ENCODE data around the gene POLR2J.
"Not testable (repeated sequence)": the region's sequence is repeated elsewhere in the genome, so short reads cannot be mapped to it uniquely, and the experiment has no call there.

POLR2J gene

DNA sequence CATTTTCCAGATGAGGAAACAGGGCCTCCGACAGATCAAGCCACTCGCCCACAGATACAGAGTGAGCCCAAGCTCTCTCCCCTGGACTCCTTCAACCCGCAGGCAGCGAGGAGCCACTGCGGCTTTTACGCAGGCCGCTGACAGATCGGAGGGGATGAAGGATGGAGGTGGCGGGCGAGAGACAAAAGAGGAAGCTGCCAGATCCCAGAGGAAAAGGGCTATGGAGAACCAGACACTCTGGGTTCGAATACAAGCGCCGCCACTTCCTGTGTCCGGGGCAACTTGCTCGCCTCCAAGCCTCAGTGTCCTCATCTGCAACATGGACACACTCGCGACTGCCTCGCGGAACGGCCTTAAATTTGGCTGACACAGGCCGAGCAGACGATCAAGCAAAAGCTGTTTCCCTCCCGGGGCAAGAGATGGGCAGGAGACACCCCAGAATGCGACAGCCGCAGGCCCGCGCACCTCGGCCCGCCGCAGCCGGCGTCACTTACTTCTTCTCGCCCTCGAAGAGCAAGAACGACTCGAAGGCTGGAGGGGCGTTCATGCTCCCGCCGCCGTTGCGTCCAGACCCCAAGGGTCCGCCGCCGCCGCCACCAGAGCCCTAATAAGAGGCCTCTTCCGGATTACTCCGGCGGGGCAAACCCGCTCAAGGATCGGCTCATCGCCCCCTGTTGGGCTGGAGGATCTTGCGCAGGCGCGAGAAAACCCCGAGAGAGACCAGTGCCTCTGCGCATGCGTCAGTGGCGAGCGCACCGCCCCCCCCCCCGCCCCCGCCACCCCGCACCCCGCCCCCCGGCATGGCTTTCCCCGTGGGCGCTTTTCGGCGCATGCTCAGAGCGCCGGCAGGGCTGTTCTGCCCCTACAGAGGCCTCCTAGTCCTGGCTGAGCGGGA is at the start of gene POLR2J:
Gene POLR2J, minus strand, starts transcription at position 609 of the 895 bp plus-strand sequence. Its CDS starts 62 bp downstream, at position 547.
- peak; percentile 88 for DNase-seq

DNA sequence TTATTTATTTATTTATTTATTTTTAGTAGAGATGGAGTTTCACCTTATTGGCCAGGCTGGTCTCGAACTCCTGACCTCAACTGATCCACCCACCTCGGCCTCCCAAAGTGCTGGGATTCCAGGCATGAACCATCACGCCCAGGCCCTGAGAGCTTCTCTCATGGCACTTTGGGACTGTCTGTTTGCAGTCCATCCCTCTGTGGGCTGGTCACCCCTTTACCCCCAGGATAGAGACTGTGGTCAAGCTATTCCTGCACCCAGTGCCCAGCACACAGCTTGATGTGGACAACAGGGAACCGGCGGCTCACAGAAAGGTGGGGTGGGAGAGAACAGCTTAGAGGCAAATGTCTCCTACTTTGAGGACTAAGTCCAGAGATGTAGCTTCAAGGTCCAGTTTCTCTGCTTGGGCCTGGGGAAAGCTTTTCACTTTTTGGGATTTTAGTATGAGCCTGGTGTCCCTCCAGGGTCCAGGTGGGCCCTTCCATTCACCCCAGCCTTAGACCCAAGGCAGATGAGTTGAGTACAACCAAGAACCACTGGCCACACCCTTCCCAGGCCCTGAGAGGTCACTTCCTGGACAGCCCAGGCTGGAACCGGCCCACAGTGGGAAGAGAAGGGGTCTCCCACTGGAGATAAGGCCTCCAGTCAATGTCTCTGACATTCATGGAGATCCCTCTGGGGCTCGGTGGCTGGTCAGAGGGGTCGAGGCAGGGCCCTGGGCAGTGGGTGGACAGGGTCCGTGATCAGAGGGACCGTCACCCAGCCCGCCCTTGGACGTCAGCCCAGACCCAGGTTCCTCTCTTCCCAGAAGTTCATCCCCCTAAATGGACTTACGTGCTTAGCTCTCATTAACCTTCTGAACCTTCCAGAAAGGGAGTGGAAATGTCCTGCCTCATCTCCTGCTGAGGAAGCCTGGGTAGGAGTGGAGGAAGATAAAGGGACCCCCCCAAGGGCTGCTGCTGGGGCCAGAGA is 49.4 kb upstream of the POLR2J start:
- not testable (repeated sequence) for DNase-seq

DNA sequence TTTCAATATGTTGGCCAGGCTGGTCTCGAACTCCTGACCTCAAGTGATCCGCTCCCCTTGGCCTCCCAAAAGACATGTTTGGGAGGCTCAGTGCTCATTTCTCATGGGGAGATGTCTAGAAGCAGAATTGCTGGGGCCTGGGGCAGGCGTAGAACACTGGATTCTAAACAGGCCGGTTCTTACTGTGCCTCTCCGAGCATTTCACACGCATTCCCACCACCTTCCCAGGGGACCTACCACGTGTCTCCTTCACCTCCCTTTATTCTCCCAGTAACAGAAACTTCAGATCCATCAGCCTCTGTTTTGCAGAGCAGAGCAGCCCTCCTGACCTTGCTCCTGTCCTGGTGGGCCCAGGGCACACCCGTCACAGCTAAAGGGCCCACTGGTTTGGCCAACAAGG is 48.5 kb upstream of the POLR2J start:
- not testable (repeated sequence) for DNase-seq

DNA sequence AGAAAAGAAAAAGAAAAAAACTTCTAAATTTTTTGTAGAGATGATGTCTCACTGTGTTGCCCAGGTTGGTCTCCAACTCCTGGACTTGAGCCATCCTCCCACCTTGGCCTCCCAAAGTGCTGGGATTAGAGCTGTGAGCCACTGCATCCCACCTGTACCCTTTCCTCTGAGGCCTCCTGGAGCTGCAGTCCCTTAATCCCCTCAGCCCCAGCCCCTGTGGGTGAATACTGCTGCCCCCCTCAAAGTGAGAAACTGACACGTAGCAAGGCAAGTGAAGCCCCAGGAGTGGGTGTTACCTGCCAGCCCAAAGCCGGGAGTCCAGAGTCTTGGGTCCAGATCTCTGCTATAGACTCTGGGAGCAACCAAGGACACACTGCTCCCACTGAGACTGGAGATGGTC is 46.1 kb upstream of the POLR2J start:
- DNase-seq, result not testable (repeated sequence)

DNA sequence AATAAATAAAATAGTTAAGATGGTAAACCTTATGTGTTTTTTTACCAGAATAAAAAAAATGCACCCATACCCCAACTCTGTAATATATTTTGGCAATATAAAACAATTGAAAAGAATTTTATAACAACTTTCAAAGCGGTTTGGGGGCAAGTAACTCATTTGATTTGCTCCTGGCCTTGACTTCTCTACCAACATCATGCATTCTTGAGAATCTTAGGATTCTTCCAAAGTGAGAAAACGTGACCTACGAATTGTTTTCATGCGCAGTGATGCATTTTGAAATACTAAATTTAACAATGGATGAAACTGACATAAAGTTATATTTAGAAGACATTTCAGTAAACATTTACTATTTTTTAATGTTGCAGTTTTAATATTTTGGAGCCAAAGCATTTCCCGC is 42.1 kb upstream of the POLR2J start:
- not testable (repeated sequence) for DNase-seq

DNA sequence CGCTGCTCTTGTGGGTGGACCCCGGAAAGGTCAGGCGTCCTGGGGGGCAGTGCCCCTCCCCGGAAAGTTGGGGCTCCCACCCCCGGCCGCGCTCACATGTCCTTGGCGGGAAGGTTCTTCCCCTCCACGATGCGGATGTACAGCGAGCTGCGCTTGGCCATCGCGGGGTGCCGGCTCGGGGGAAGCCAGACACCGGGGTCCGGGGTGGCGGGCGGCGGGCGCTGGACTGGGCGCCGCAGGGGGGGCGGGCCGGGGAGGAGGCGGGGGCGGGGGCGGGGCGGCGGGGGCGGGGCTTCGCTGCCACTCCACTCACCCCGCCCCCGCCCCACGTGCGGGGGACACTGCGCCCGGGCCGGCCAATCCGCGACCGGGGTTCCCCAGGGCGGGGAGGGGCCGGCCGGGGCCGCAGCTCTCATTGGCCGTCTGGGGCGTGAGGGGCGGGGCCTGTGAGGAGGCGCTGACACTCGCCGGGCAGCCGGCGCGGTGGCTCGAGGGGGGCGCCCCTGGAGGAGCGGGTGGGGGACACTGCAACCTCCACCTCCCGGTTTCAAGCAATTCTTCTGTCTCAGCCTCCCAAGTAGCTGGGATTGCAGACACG is 38.9 kb upstream of the POLR2J start, which contains the start of gene RASA4B:
Gene RASA4B, minus strand, starts transcription at position 228 of the 598 bp plus-strand sequence. Its CDS starts 67 bp downstream, at position 161.
- not testable (repeated sequence) for DNase-seq

DNA sequence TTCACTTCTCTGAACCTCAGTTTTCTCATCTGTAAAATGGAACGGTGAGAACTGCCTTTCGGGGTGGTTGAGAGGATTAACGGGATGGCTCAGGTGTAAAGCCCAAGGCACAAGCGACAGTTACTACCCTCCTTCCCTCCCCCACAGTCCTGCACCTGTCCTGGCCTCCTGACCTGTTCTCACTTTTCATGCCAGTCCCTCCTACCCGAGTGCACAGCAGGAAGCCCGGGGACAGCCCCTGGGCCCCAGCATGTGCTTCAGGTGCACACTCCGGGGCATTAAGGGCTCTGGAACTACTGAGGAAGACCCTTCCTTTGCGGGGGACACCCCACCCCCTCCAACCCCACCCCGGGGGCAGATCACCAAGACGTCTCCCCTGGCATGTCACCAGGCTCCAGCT is 38.2 kb upstream of the POLR2J start:
- DNase-seq, result not testable (repeated sequence)

DNA sequence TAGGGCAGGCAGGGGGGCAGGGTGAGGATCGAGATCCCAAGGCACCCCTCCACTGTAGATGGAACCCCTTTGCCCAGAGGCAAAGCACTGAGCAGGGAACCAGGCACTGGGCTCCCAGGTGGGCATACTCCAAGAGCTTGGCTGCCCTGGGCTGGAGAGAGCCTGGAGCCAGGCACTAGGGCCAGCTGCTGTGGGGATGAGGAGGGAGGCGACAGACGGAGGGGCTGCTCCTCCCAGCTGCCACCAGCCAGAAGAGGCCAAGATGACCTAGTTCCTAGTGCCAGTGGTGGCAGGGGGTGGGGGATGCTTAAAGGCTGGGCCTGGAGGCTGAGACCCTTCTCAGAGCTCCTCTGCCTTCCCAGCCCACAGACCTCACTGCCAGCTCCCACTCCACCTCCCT is 37.2 kb upstream of the POLR2J start:
- DNase-seq, result not testable (repeated sequence)

DNA sequence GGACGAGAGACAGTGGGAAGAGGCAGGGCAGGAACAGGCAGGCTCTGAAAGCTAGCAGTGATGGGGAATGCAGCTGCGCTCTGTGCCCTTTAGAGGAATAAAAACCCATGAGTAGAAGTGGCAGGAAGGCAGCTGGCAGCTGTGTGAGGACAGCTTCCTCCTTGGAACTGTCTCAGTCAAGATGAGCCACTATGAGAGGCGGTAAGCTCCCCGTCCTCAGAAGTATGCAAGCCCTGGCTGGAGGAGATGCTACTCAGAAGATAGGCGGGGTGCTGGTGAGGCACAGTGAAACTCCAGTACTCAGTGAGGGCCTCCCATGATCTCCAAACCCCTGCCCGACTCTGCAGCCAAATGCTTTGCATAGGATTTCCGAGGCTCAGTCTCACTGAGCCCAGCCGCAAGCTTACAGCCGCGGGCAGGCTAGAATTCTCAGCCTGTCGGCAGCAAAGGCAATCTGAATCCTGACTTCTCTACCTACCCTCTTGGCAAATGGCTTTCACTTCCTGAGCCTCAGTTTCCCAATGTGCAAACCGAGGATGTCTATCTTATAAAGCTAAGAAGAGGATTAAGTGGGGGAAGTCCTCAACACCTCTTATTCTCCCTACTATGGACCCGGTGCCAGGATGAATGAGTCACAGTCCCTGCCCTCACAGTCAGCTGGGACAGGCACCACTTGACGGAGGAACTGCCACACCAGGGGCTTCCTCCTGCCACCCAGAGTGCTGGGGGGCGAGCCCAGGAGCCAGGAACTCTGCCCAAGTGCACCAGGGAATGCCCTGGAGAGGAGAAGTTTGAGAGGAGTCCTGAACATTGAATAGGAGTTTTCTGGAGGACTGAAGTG is 36.4 kb upstream of the POLR2J start:
- DNase-seq, result not testable (repeated sequence)

DNA sequence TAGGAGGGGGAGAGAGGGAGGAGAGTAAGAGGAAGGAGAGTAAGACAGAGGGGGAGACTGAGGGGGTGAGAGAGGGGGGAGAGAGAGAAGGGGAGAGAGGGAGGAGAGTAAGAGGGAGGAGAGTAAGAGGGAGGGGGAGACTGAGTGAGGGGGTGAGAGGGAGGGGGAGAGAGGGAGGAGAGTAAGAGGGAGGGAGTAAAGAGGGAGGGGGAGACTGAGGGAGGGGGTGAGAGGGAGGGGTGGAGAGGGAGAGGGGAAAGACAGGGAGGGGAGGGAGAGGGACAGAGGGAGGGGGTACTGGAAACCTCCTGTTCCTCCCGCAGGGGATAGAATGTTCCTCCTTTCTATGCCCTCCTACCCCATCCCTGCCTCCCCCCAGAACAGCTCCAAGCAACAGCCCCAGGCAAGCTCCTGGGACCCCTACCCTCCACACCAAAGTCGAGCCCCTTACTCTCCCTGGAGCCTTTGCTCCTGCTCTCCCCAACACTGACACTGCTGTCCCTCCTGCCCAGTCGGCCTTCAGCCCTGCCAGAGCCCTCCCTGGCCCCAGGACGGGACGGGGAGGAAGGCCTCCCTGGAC is 34.0 kb upstream of the POLR2J start:
- not testable (repeated sequence) for DNase-seq

DNA sequence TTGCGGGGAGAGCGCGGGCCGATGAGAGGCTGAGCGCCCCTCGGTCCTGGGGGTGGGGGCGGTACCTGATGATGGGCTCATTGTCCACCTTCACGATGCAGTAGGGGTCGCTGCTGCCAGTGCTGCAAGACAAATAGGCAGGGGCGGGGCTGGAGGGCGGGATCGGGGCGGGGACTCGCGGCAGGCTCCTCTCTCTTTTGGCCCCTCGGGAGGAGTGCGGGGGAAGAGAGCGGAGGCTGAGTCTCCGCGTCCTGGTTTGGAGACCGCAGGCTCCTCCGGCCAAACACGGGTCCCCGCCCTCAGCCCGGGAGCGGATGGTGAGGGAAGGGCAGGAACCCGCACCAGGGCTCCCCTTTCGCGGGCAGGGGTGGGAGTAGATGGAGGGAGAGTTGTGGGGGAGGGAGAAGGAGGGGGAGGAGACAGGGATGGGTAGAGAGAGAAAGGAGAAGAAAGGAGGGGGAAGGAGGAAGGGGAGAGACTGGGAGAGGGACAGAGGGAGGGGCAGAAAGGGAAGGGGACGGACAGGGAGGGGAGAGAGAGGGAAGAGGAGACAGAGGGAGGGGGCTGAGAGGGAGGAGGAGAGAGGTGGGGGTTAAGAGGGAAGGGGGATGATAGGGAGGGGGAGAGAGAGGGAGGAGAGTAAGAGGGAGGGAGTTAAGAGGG is 33.3 kb upstream of the POLR2J start:
- not testable (repeated sequence) for DNase-seq

DNA sequence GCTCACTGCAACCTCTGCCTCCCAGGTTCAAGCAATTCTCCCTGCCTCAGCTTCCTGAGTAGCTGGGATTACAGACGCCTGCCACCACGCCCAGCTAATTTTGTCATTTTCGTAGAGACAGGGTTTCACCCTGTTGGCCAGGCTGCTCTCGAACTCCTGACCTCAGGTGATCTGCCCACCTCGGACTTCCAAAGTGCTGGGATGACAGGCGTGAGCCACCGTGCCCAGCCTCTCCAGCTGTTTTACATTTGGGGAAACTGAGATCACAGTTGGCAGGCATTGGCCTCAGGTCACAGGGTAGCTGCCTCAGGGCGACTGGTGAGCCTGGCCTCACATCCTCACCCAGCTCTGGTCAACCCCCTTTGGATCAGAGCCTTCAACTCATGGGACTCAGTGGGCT is 31.9 kb upstream of the POLR2J start:
- not testable (repeated sequence) for DNase-seq

DNA sequence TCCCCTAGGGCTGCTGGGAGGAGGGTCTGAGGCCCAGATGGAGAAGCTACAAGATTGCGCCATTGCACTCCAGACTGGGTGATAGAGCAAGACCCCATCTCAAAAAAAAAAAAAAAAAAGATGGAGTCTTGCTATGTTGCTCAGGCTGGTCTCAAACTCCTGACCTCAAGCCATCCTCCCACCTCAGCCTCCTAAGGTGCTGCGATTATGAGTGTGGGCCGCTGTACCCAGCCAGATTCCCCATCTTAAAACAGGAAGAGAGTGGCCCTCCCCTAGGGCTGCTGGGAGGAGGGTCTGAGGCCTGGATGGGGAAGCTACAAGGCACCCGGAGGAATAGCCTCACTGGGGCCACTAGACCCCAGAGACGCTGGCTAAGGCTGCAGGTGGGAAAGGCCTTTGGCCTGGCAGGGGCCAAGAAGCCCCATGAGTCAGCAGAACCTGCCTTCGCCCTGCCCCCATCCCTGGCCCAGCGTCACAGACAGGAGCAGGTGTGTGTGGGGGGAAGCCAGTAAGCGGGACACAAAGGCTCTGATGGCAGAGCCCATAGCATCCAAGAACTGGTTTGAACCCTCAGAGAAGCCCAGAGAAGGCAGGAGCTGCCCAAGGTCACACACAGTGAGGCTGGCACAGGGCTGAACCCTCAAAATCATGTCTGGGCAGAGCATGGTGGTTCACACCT is 28.8 kb upstream of the POLR2J start:
- not testable (repeated sequence) for DNase-seq

DNA sequence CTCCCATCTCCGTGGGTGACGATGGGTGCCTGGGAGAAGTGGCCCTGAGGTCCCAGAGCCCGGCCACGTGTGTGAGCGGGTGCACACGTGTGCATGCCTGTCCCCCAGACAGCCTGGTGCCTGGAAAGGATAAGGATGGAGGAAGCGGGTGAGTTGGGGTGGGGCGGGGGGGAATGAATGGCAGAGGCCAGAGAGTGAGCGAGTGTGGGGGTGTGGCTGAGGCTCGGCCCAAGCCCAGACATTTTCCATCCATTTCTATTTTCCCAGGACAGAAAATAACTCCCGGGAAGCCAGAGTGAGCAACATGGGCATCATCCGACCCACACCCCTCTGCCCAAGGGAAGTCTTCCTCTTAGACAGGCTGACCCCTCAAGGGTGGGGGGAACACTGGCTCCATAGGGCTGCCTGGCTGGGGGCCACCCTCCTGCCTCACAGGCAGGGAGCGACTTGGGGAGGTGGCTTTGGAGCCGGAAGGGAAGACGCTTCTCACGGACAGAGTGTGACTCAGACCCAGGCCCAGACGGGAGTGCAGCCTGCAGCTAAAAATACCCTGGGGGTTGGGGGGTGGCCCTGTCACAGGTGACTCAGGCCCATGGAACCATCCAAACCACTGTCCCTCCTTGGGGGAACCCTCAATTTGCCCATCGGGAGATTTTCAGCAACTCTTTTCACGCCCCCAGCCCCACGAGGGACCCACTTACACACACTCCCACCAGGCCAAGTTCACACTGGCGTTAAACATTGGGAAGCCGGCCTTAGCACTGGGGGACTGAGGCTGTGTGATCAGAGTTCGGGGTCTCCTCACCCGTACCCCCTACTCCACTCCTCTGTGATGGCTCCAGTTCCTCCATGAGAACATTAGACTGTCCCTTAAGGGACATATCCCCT is 26.8 kb upstream of the POLR2J start:
- DNase-seq, result not testable (repeated sequence)

DNA sequence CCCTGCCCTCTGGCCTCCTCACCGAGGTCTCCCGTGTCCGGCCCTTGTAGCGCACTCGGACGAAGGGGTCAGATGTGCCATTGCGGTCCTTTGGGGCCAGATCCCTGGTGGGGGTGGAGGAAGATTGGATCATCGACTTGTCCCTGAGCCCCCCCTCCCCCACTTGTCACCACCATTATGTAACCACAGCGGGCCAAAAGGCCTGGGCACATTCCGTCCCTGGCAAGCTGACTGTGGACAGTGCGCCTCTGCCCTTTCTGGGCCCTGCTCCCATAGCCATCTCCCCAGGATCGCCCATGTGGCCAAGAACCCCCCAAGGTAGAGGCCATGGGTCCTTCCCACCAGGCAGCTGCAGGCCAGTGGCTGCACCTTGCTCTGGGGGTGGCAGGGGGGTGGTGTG is 24.4 kb upstream of the POLR2J start:
- not testable (repeated sequence) for DNase-seq

DNA sequence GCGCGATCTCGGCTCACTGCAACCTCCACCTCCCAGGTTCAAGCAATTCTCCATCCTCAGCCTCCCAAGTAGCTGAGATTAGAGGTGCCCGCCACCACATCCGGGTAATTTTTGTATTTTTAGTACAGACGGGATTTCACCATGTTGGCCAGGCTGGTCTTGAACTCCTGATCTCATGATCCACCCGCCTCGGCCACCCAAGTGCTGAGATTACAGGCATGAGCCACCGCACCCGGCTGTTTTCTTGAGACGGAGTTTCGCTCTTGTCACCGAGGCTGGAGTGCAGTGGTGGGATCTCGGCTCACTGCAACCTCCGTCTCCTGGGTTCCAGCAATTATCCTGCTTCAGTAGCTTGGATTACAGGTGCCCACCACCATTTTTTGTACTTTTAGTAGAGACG is 19.6 kb upstream of the POLR2J start:
- not testable (repeated sequence) for DNase-seq

DNA sequence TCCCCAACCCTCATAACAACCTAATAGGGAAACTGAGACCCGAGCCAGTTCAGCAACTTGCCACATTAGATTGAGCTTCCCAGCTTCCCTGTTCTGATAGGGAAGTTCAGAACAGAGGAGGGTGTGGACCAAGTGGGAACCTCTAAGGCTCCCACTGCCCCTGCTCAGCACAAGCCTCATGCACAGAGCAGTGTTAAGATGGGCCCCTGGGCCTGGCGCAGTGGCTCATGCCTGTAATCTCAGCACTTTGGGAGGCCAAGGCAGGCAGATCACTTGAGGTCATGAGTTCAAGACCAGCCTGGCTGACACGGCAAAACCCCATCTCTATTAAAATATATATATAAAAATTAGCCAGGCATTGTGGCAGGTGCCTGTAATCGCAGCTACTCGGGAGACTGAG is 18.6 kb upstream of the POLR2J start:
- not testable (repeated sequence) for DNase-seq

DNA sequence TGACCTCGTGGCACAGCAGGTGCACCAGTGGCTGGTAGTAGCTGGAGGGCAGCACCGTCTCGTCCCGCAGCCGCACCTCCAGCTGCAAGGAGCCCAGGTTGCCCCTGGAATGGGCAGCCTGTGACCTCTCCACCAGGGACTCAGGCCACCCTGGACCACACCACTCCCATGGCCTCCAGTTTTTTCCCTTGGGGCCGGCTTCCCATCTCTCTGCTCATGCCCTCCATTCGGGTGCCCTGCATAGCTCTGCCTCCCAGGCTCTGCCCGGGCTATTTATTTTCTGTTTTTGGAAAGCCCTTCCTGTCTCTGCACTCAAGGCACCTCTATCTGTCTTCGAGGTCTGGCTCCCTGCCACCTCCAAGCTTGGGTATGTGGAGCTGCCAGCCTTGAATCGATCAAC is 18.1 kb upstream of the POLR2J start:
- not testable (repeated sequence) for DNase-seq
